Lung (tissue), 12 donors: Measurements from ENCODE around the gene GNL2. TPM values are rescaled to one million over a fixed set of nuclear protein-coding genes. Genes with fewer than 3 reads are reported as not detected.
A peak's percentile ranks its signal among the peaks of the same experiment; 100 is the strongest.
"Not testable (repeated sequence)": the region's sequence is repeated elsewhere in the genome, so short reads cannot be mapped to it uniquely, and the experiment has no call there.

Experiments
- ATAC-seq: fragments of 200-7000 bp; cut with Tn5 transposase; one replicate; pipeline ENCODE4 v1.9.1; 2020; ENCODE audit warnings: moderate number of reproducible peaks; ENCODE audit not compliant: insufficient read depth, low FRiP score
- DNase-seq, 3 donors: peaks; one replicate each; pipeline ENCODE4 v3.0.0-alpha.2; 2013 to 2017
- H3K27ac ChIP-seq, 2 donors: one replicate each; pipeline ENCODE4 v1.5.1; 2013; ENCODE audit warnings: mild to moderate bottlenecking in 2 of 2, moderate library complexity in 2 of 2, control low read depth in 1 of 2, inconsistent platforms in 1 of 2, low read depth in 1 of 2, low read length in 1 of 2
- H3K27me3 ChIP-seq, 3 donors: one replicate each; pipeline ENCODE4 v1.5.1; 2013; ENCODE audit warnings: low read length in 2 of 3; ENCODE audit not compliant: control insufficient read depth in 3 of 3, insufficient read depth in 3 of 3
- H3K36me3 ChIP-seq, 4 donors: one replicate each; pipeline ENCODE4 v1.5.1; 2013; ENCODE audit warnings: low read length in 4 of 4, mild to moderate bottlenecking in 1 of 4, moderate library complexity in 1 of 4; ENCODE audit not compliant: control insufficient read depth in 4 of 4, insufficient read depth in 4 of 4
- H3K4me1 ChIP-seq, 5 donors: one replicate each; pipeline ENCODE4 v1.5.1; 2013; ENCODE audit warnings: low read length in 5 of 5, mild to moderate bottlenecking in 2 of 5, moderate library complexity in 1 of 5; ENCODE audit not compliant: control insufficient read depth in 5 of 5, insufficient read depth in 5 of 5
- H3K4me3 ChIP-seq: one replicate; pipeline ENCODE4 v1.5.1; 2013; ENCODE audit warnings: mild to moderate bottlenecking, control low read depth, moderate library complexity
- H3K9ac ChIP-seq, 2 donors: one replicate each; pipeline ENCODE4 v1.5.1; 2013; ENCODE audit warnings: low read length in 2 of 2, control low read depth in 1 of 2; ENCODE audit not compliant: insufficient read depth in 1 of 2
- H3K9me3 ChIP-seq, 4 donors: one replicate each; pipeline ENCODE4 v1.5.1; 2013; ENCODE audit warnings: low read length in 3 of 4, mild to moderate bottlenecking in 1 of 4, moderate library complexity in 1 of 4; ENCODE audit not compliant: control insufficient read depth in 4 of 4, insufficient read depth in 3 of 4
- CTCF ChIP-seq: IDR thresholded peaks from 2 replicates; pipeline ENCODE4 v1.5.1; 2012; ENCODE audit warnings: mild to moderate bottlenecking; ENCODE audit errors: control extremely low read depth, extremely low read depth
- WGBS, 2 donors: extraction: QIAGEN DNeasy Blood & Tissue Kit; methylation state at CpG; one replicate each; pipeline ENCODE4 v1.1.7; 2013; 5-methylcytosine and 5-hydroxymethylcytosine counted together
- polyA plus RNA-seq, 2 donors: library from polyadenylated mRNA; stranded (reverse); fragments of 200-250 nt; gene quantifications; one replicate each; pipeline ENCODE4 v1.2.1, GENCODE V29; 2013
- total RNA-seq, 2 donors: library from RNA; depleted of rRNA in 1 of 2; stranded (reverse); fragments of >200 nt in 1 of 2; gene quantifications; one replicate each; pipeline ENCODE4 v1.2.1, GENCODE V29; 2014 to 2021
- donor health status: control.
- donor health status: control.
- donor health status: Bipolar disorder and iron deficiency.
- donor health status: healthy.
- donor health status: DM: yes; HTN: yes; CAD: no.

GNL2 gene
- total and polyA plus RNA-seq, 4 donors = 39.3 to 148 (median 44.3) TPM

GRCh38 chr1:37596182-37596667, 488 bp upstream of the GNL2 start:
- Histone ChIP-seq H3K36me3 (peaks cover 5 to 20% (median 10%) of the 10 kb centered on the region in 4 donors), H3K9me3 (no peaks in the 10 kb centered on the region), H3K4me3 (no peak overlapping the region), H3K4me1 (peaks cover 5 to 29% (median 14%) of the 10 kb centered on the region in 5 donors), H3K27ac (peak overlapping the region; percentile 51 to 96), H3K9ac (peak overlapping the region in 1 of 2 donors; percentile 94), H3K27me3 (peaks cover 0 to 3% (median 0%) of the 10 kb centered on the region in 3 donors)
- TF ChIP-seq CTCF = no peak
- ATAC-seq (no peak), DNase-seq (no peak)
- 0 to 1% methylated on average over 3 of the region's 3 CpGs for WGBS, 2 donors

GRCh38 chr1:37593726-37594125, 2.0 kb downstream of the GNL2 start:
- Histone ChIP-seq H3K9ac (no peak overlapping the region), H3K9me3 (no peaks in the 10 kb centered on the region), H3K4me1 (peaks cover 5 to 18% (median 8%) of the 10 kb centered on the region in 5 donors), H3K27me3 (no peaks in the 10 kb centered on the region), H3K4me3 (no peak overlapping the region), H3K36me3 (peaks cover 16 to 42% (median 19%) of the 10 kb centered on the region in 4 donors), H3K27ac (no peak overlapping the region)
- ATAC-seq = no peak
- DNase-seq = no peak
- 89 to 97% methylated on average over 6 of the region's 6 CpGs for WGBS, 2 donors
- no peak for TF ChIP-seq CTCF

GRCh38 chr1:37588939-37589338, 6.8 kb downstream of the GNL2 start:
- no peak for TF ChIP-seq CTCF
- H3K9me3 ChIP-seq = no peaks in the 10 kb centered on the region
- H3K36me3 ChIP-seq = peaks cover 24 to 51% (median 30%) of the 10 kb centered on the region in 4 donors
- ATAC-seq (no peak), DNase-seq (no peak)
- WGBS, 2 donors = 95% methylated on average over 2 of the region's 2 CpGs
- H3K27me3 ChIP-seq = no peaks in the 10 kb centered on the region
- H3K9ac ChIP-seq = no peak overlapping the region
- no peak overlapping the region for H3K4me3 ChIP-seq
- peaks cover 0 to 2% (median 0%) of the 10 kb centered on the region in 5 donors for H3K4me1 ChIP-seq
- H3K27ac ChIP-seq = no peak overlapping the region

GRCh38 chr1:37584544-37584943, 11.2 kb downstream of the GNL2 start:
- 92 to 94% methylated on average over 4 of the region's 4 CpGs for WGBS, 2 donors
- not testable (repeated sequence) for H3K27me3 ChIP-seq, H3K9me3 ChIP-seq, ATAC-seq, H3K4me1 ChIP-seq, H3K9ac ChIP-seq, H3K27ac ChIP-seq, H3K4me3 ChIP-seq, DNase-seq
- peaks cover 22 to 34% (median 25%) of the 10 kb centered on the region in 4 donors for H3K36me3 ChIP-seq
